Stimulated activated CD4-positive, alpha-beta T cell treated with anti-CD3 and anti-CD28 coated beads, TNF-alpha, amount 100 ng/mL, for 48 hours (primary cell): ENCODE data around the gene CHSY3.

ENCODE experiments used
- DNase-seq, 3 donors: peaks; one replicate each; pipeline ENCODE4 v3.0.0-alpha.2; 2020; ENCODE audit warnings: low read depth in 3 of 3

CHSY3 gene

DNA sequence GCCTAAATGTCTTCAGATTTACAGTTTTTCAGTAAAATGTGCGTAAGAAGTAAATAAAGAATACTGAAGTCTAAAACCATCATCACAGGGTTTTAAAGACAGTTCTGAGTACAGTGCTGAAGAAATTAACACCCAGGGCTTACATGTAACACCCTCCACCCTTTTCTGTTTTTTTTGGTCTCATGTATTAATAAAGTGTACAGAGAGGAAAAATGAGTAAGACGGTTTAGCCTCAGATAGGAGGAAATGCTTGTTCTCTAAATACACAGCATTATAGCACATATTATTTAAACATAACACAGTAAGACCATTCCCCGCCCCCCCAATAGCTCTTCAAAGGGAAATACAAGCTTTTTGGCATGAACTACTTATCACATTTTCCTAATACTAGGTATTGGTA lies 119.3 kb downstream of the CHSY3 start:
- DNase-seq: no peak

GRCh38 chr5:130024006-130024405 lies 119.7 kb downstream of the CHSY3 start:
- no peak for DNase-seq

GRCh38 chr5:130025511-130025910 lies 121.2 kb downstream of the CHSY3 start:
- DNase-seq: no peak

GRCh38 chr5:130032807-130033206 lies 128.5 kb downstream of the CHSY3 start:
- no peak for DNase-seq

GRCh38 chr5:130034566-130035210 lies 130.4 kb downstream of the CHSY3 start:
- DNase-seq: no peak

- no peak for DNase-seq
Measured at GRCh38 chr5:130035388-130035787, 131.1 kb downstream of the CHSY3 start.

GRCh38 chr5:130037905-130038304 lies 133.6 kb downstream of the CHSY3 start:
- no peak for DNase-seq

DNA sequence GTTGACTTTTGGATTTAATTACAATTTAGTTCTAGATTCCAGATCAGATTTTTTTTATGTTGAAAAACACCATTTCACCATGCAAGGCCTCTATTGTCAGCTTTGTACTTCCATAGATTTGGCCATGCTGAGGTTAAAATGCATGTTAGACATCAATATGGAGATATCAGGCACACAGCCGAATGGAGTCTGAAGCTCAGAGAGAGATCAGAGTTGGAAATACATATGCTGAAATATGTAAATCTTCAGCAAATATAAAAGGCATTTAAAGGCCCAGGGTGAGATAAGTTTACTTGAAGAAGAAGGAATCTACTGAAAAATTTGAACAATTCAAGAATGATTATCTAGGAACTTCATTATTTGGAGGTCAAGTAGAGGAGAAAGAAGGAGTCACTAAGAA lies 139.6 kb downstream of the CHSY3 start:
- DNase-seq: no peak

- DNase-seq: no peak
Measured at GRCh38 chr5:130045334-130045733, 141.1 kb downstream of the CHSY3 start.

- DNase-seq: no peak
Measured at GRCh38 chr5:130050585-130050984, 146.3 kb downstream of the CHSY3 start.

GRCh38 chr5:130052752-130053151 lies 148.5 kb downstream of the CHSY3 start:
- no peak for DNase-seq

- no peak for DNase-seq
Measured at GRCh38 chr5:130055572-130055971, 151.3 kb downstream of the CHSY3 start.

DNA sequence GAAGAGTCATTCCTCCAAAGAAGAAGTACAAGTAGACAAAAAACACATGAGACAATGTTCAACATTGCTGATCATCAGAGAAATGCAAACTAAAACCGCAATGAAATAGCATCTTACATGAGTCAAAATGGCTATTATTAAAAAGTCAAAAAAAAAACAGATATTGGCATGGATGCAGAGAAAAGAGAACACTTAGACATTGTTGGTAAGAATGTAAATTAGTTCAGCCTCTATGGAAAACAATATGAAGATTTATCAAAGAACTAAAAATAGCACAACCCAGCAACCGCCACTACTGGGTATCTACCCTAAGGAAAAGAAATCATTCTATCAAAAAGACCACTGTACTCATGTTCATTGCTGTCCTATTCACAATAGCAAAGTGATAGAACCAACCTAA lies 157.5 kb downstream of the CHSY3 start:
- DNase-seq: no peak

DNA sequence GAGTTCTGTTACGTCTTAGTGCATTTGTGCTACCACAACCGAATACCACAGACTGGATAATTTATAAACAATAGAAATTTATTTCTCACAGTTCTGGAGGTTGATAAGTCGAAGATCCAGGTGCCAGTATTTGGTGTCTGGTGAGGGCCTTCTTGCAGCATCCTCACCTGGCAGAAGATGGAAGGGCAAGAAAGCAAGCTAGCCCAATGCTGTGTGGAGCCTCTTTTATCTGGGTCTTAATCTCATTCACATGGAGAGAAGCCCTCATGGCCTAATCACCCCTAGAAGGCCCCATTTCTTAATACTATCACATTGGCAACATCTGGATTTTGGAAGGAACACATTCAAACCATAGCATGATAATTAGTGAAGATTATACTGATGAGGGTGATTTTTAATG lies 159.3 kb downstream of the CHSY3 start:
- no peak for DNase-seq

DNA sequence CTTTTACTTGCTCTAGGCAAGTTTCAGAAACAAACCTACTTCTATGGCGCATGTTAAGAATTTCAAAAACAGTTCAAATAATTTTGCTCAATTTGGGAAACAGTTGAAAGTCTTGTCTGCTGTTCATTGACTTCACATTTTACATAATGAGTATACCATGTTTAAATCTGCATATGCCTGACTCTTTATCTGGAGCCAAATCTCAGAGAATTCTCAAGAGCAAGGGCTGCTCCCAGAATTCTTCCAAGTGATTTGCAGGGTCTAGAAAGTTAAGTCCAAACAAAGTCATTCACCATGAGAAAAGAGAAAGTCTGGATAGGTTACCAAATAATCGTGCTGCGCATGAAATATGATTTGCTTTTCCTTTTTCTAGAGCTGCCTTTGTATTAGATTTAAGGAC lies 160.2 kb downstream of the CHSY3 start:
- DNase-seq: no peak

DNA sequence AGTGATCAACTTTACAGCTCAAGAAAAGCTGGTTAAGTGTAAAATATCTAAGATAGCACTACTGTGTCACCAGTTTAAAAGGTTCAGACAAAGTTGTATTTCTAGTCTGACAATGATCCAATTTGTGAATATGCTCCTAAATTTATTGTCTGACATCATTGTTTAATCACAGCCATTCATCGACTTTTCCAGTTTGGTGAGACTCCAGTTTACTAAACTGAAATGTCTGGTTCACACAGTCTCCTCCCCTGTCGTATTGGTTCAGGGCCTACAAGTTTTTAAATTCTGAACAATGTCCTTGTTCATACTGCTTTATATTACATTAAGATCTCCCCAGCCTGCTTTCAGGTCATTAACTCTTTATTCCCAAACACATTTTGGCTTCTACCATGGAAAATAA lies 161.4 kb downstream of the CHSY3 start:
- DNase-seq: no peak

- DNase-seq: no peak
Measured at GRCh38 chr5:130066644-130067043, 162.4 kb downstream of the CHSY3 start.

- DNase-seq: no peak
Measured at GRCh38 chr5:130067364-130067763, 163.1 kb downstream of the CHSY3 start.

DNA sequence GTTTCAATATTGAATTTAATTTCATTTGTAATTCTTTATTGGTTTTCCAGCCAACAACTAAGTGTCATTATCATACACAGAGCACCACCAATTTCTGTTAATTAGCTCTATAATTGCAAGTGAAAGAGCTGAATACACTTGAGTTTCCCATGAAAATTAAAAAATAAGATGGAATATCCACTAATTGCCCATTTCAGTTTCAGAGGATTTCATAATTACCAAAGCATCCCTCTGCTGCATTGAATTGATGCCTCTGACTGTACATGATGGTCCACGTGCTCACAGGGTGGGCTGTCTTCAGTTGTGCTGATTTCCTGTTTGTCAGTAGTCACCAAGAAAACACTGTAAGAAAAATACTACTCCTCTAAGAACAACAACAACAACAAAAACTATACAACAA lies 163.8 kb downstream of the CHSY3 start:
- no peak for DNase-seq

DNA sequence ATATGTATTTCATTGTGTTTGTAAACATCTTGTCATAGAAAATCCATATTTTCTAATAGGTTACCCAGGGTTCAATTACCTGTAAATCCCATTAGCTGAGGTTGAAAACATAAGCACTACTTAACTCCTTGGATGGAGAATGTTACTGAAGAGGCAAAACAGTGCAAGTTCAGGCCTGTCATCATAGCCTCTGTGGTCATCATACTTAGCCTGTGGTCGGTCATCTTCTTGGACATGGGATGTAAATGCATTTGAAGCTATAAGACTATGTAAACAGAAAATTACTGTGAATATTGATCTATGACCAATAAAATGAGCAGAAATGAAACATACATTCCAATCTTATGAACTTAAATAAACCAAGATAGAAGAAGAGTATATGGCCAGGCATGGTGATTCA lies 164.7 kb downstream of the CHSY3 start:
- no peak for DNase-seq

- DNase-seq: no peak
Measured at GRCh38 chr5:130074820-130075219, 170.6 kb downstream of the CHSY3 start.

DNA sequence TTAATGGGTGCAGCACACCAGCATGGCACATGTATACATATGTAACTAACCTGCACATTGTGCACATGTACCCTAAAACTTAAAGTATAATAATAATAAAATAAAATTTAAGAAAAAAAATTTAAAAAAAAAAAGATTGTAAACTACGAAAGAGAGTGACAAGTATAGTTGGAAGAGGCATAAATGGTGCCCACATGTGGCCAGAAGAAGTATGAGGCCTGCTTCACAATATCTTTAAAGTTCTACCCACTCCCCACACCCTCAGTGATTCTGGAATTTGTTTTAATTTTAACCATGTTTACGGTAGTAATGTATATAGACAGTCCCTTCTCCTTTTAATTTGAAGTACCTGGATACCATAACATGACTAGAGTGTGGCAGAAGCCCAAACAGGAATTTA lies 172.7 kb downstream of the CHSY3 start:
- DNase-seq: no peak

DNA sequence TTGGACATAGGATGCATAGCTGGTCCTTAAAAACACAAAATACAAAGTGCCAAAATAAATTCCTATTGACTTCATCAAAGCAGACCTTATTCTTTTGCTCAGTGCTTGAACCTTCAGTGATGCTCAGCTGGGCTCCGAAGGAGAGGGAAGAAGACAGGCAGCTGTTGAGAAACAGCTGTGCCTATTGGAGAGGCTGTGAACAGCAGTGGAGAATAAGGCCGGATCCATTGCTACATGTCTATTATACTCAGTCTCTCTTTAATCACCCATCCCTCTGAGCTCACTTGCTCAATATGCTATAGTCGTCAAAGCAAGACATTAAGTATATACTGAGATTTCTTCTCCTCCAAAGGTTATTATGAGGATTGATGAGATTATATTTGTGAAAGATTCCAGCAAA lies 174.4 kb downstream of the CHSY3 start:
- DNase-seq: no peak

DNA sequence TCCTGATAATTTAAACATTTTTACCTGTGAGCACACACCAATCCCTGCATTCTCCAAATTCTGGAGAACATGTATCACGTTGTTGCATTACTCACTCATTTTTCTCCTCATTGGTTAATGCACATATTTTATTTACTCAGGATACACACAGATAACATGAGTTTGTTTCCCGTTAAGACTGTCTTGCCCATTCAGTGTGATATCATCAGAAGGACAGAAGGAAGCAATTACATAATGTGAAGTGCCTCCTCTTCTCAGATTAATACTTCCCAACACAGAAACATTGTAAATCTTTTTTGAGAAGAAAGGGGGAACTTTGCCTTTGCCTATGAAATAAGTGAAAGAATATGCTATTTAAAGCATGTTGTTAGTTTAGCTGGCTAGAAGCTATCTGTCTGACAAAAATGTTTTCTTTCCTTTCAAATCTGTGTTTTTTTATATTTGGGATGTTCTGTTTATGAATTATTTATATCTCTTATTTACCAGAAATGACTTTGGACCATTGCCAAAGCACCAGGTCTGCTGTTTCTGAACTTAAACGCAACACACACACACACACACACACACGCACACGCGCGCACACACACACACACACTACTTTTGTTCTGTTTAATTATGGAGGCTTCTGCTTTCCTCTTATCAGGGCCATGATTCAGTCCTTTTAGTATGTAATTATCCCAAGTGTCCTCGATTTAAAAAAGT lies 186.5 kb downstream of the CHSY3 start:
- no peak for DNase-seq
